Heart left ventricle (tissue), 13 donors: ENCODE results near the gene CTSO.

Experiments used
- POLR2A ChIP-seq, 2 donors: fragments of 450-650 bp; IDR thresholded peaks; one replicate each; pipeline ENCODE4 v1.6.1; 2017; ENCODE audit warnings: antibody characterized with exemption in 2 of 2, mild to moderate bottlenecking in 2 of 2, moderate library complexity in 2 of 2
- TF ChIP-seq, protein P1 (sequence below), 12 donors: fragments of 200-600 bp; sonication (generic) in 4 of 12; IDR thresholded peaks; one replicate each; pipeline versions ENCODE4 v1.5.0 to v1.8.0; 2018 to 2022; ENCODE audit warnings: antibody characterized with exemption in 12 of 12, mild to moderate bottlenecking in 5 of 12
- donor health status: ischemic (EF 13 %, LVEDD 7.1; RV severe dilation, severe dysfunction).
- donor health status: DM: no; HTN: yes; CAD: no.
- donor health status: DM: no; HTN: no; CAD: no.
- donor health status: ischemic (EF 25% LVEDD 6.9; RV normal size, moderate dysfunction).
- donor health status: ischemic (EF 25% LVEDD 5.7; RV mildly dilated, moderate dysfunction).
- donor health status: ischemic (EF 35%, LVEDD 5.7; RV mildly dilated, moderate dysfunction).
- donor health status: nonischemic (EF 11% LVEDD 7.7; RV severe dilation, severe dysfunction).
- donor health status: DM: yes; HTN: yes; CAD: no.
- donor health status: PGD.
- donor health status: ischemic (EF 29% LVEDD 5.4; RV normal size, mild dysfunction).
- donor health status: nonischemic (EF 23%, LVEDD 6.1; RV moderate dilation, normal function).

DNA sequence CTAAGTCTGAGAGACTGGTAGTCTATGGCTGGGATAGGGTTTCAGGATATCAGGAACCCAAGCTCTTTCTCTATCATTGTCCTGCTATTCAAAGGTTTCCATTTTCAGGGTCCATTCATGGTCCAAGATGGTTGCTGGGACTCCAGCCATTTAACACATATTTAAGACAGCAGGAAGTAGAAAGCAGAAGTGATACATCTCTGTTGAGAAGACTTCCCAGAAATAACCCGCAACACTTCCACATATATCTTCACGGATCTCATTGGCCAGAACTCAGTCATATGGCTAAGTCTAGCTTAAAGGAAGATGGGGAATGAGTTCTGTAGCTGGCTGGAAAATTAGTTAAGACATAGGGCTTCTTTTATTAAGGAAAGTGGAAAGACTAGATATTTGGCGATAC is 23.8 kb downstream of the CTSO start:
- TF ChIP-seq, protein P1, sequence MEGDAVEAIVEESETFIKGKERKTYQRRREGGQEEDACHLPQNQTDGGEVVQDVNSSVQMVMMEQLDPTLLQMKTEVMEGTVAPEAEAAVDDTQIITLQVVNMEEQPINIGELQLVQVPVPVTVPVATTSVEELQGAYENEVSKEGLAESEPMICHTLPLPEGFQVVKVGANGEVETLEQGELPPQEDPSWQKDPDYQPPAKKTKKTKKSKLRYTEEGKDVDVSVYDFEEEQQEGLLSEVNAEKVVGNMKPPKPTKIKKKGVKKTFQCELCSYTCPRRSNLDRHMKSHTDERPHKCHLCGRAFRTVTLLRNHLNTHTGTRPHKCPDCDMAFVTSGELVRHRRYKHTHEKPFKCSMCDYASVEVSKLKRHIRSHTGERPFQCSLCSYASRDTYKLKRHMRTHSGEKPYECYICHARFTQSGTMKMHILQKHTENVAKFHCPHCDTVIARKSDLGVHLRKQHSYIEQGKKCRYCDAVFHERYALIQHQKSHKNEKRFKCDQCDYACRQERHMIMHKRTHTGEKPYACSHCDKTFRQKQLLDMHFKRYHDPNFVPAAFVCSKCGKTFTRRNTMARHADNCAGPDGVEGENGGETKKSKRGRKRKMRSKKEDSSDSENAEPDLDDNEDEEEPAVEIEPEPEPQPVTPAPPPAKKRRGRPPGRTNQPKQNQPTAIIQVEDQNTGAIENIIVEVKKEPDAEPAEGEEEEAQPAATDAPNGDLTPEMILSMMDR (IDR thresholded peaks at IDR 0.05) = no peak
- no peak for TF ChIP-seq POLR2A (IDR thresholded peaks at IDR 0.05)
